ENCODE results near the gene ZAP70.

GRCh38 chr2:97716695-97717612, 3.6 kb downstream of the ZAP70 start:
- TF ChIP-seq CTCF (conservative IDR thresholded peaks at IDR 0.05; ENCODE audit: low read depth, low read length) (no peak), EZH2 (IDR thresholded peaks at IDR 0.05; ENCODE audit: borderline replicate concordance, low read depth, low read length, poor library complexity, severe bottlenecking) (no peak)

Data from A673 (cell line).